Measurements from ENCODE around the gene WDR1.

Gene WDR1

DNA sequence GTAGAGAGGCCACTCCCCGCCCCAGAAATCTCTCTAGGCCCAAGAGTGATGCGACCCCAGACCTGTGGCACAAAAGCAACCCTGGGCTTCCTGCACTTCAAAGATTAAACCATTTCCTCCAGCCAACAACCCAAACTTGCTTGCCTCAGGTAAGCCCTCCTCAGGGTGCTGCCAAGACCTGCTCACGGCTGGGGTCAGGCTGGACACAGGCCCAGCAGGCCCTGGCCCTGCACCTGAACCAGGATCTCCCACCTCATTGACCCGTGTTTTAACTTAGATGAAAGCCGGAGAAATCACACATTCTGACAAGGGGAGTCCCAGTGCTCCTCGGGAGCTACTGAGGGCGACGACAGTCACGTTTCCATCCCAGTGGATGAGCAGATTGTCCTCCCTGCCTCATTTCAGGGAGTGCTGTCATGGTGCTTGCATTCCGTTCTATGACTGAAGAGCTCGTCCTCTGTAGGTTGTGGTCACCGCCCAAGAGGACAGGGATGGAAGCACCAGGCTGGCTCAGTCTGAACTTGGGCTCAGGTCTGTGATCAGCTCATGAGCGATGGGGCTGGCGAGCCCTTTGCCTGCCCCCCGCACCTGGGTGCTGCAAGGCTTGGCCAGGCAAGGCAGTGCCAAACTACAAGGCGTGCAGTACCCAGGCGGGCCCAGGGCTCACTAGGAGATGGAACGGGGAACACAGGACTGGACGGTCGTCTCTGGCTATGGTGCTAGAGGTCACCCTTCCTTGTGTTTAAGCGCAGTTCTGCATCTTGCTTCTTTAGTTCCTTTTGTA lies 25.9 kb downstream of the WDR1 start:
- H3K4me1 ChIP-seq (ENCODE audit: control insufficient read depth, low read length) = no peaks in the 10 kb centered on the region
- H3K4me3 ChIP-seq (ENCODE audit: low read length) = no peak overlapping the region
- no peak overlapping the region for H3K27ac ChIP-seq (ENCODE audit: low read depth, low read length)
- no peaks in the 10 kb centered on the region for H3K9me3 ChIP-seq (ENCODE audit: control insufficient read depth, insufficient read depth, low read length)
- H3K4me2 ChIP-seq (ENCODE audit: low read length) = no peak overlapping the region
- peaks cover 9% of the 10 kb centered on the region; the same call in 1 of the 2 replicates for H4K20me1 ChIP-seq (ENCODE audit: control insufficient read depth, insufficient read depth, low read depth, low read length)
- H3K36me3 ChIP-seq (ENCODE audit: control insufficient read depth, low read length) = peaks cover 98% of the 10 kb centered on the region
- peaks cover 52% of the 10 kb centered on the region for H3K79me2 ChIP-seq (ENCODE audit: control insufficient read depth, low read length)
- TF ChIP-seq EZH2phosphoT487 (IDR thresholded peaks at IDR 0.05; ENCODE audit: borderline replicate concordance, low read length) = no peak
- TF ChIP-seq, protein P1, sequence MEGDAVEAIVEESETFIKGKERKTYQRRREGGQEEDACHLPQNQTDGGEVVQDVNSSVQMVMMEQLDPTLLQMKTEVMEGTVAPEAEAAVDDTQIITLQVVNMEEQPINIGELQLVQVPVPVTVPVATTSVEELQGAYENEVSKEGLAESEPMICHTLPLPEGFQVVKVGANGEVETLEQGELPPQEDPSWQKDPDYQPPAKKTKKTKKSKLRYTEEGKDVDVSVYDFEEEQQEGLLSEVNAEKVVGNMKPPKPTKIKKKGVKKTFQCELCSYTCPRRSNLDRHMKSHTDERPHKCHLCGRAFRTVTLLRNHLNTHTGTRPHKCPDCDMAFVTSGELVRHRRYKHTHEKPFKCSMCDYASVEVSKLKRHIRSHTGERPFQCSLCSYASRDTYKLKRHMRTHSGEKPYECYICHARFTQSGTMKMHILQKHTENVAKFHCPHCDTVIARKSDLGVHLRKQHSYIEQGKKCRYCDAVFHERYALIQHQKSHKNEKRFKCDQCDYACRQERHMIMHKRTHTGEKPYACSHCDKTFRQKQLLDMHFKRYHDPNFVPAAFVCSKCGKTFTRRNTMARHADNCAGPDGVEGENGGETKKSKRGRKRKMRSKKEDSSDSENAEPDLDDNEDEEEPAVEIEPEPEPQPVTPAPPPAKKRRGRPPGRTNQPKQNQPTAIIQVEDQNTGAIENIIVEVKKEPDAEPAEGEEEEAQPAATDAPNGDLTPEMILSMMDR (IDR thresholded peaks at IDR 0.05; ENCODE audit: low read depth, low read length, poor library complexity, severe bottlenecking) = no peak
- H3K9me2 ChIP-seq (replicated peaks; ENCODE audit: control insufficient read depth, low read length) = no peaks in the 10 kb centered on the region
- no peaks in the 10 kb centered on the region for H3K27me3 ChIP-seq (ENCODE audit: control insufficient read depth, low read length)
- H3F3A ChIP-seq (ENCODE audit: control insufficient read depth, insufficient read depth) = no peaks in the 10 kb centered on the region

DNA sequence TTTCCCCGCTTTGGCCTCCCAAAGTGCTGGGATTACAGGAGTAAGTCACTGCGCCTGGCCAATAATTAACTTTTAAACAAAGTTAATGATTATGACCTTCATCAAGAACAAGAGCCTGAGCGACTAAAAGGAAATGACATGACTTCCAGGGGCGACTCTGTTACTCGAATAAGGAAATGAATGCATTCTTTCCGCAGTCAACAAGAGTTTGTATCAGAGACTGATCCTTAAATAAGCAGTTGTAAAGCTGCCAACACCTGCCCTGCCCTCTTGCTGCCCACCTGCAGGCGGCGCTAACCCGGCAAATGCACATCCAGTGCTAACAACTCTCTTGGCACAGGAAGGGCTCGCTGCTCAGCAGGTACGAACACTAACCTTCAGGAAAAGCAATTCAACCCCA lies 27.3 kb downstream of the WDR1 start:
- no peaks in the 10 kb centered on the region for H3K27me3 ChIP-seq (ENCODE audit: control insufficient read depth, low read length)
- H3K4me2 ChIP-seq (ENCODE audit: low read length) = no peak overlapping the region
- H3K79me2 ChIP-seq (ENCODE audit: control insufficient read depth, low read length) = peaks cover 39% of the 10 kb centered on the region
- no peaks in the 10 kb centered on the region for H3K9me3 ChIP-seq (ENCODE audit: control insufficient read depth, insufficient read depth, low read length)
- H3K27ac ChIP-seq (ENCODE audit: low read depth, low read length) = no peak overlapping the region
- no peak overlapping the region for H3K4me3 ChIP-seq (ENCODE audit: low read length)
- H3K9me2 ChIP-seq (replicated peaks; ENCODE audit: control insufficient read depth, low read length) = no peaks in the 10 kb centered on the region
- TF ChIP-seq EZH2phosphoT487 (IDR thresholded peaks at IDR 0.05; ENCODE audit: borderline replicate concordance, low read length) = no peak
- TF ChIP-seq, protein P1 (IDR thresholded peaks at IDR 0.05; ENCODE audit: low read depth, low read length, poor library complexity, severe bottlenecking) = peak; percentile 55
- H4K20me1 ChIP-seq (ENCODE audit: control insufficient read depth, insufficient read depth, low read depth, low read length) = peaks cover 5% of the 10 kb centered on the region; the same call in 1 of the 2 replicates
- H3K36me3 ChIP-seq (ENCODE audit: control insufficient read depth, low read length) = peaks cover 98% of the 10 kb centered on the region
- no peaks in the 10 kb centered on the region for H3F3A ChIP-seq (ENCODE audit: control insufficient read depth, insufficient read depth)
- no peaks in the 10 kb centered on the region for H3K4me1 ChIP-seq (ENCODE audit: control insufficient read depth, low read length)

DNA sequence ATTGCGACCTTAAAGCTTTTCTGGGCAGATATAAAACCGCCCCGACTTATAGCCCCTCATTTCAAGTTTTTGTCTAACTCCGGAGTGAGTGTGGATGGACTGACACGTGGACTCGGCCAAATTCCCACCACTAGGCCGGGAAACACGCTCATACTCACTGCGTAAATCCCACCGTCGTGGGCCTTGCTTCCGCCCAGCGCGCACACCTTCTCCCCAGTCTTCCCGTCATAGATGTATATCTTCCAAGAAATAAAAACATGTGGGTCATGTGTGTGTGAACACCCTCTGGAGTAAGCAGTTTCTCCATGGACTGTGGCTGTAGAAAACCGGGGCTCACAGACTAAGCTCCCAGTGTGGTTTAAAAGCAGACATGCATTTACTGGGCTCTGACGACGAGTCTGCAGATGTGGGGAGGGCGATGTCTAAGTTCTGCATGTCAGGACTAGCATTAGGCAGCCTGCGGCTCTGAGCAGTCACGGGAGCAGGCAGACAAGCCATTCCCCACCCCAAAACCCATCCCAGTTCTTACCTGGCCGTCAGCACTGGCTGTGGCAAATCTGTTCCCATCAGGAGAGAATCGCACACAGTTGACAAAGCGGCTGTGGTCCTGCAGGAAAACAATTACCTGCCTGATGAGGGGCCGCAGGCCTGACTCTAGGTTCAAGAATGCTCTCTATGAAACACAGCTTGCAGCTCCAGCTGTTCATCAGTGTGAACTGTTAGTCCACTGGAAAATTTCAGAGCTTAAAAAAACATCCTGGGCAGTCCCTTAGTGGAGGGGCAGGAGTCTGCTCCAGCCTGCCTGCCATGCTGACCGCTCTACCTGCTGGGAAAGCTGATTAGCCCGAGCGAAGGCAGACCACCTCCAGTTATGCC lies 28.2 kb downstream of the WDR1 start:
- Histone ChIP-seq H3K4me2 (ENCODE audit: low read length) (no peak overlapping the region), H3K4me3 (ENCODE audit: low read length) (no peak overlapping the region), H3K27ac (ENCODE audit: low read depth, low read length) (no peak overlapping the region), H3K4me1 (ENCODE audit: control insufficient read depth, low read length) (no peaks in the 10 kb centered on the region), H3K36me3 (ENCODE audit: control insufficient read depth, low read length) (peaks cover 98% of the 10 kb centered on the region), H3K79me2 (ENCODE audit: control insufficient read depth, low read length) (peaks cover 29% of the 10 kb centered on the region), H3K9me3 (ENCODE audit: control insufficient read depth, insufficient read depth, low read length) (no peaks in the 10 kb centered on the region), H3F3A (ENCODE audit: control insufficient read depth, insufficient read depth) (no peaks in the 10 kb centered on the region), H4K20me1 (ENCODE audit: control insufficient read depth, insufficient read depth, low read depth, low read length) (peaks cover 3% of the 10 kb centered on the region; the same call in 1 of the 2 replicates), H3K9me2 (replicated peaks; ENCODE audit: control insufficient read depth, low read length) (no peaks in the 10 kb centered on the region), H3K27me3 (ENCODE audit: control insufficient read depth, low read length) (no peaks in the 10 kb centered on the region)
- TF ChIP-seq, protein P1 (IDR thresholded peaks at IDR 0.05; ENCODE audit: low read depth, low read length, poor library complexity, severe bottlenecking) = no peak
- TF ChIP-seq EZH2phosphoT487 (IDR thresholded peaks at IDR 0.05; ENCODE audit: borderline replicate concordance, low read length) = no peak

All from DOHH2 (cell line).